COLO829 (cell line): ENCODE results near the gene ACSM6.

Source experiments
- DNase-seq: peaks from one replicate; pipeline ENCODE4 v3.0.0; 2012; ENCODE audit warnings: low spot score

The ACSM6 gene

GRCh38 chr10:95245425-95246055, 51.5 kb downstream of the ACSM6 start:
- no peak for DNase-seq

DNA sequence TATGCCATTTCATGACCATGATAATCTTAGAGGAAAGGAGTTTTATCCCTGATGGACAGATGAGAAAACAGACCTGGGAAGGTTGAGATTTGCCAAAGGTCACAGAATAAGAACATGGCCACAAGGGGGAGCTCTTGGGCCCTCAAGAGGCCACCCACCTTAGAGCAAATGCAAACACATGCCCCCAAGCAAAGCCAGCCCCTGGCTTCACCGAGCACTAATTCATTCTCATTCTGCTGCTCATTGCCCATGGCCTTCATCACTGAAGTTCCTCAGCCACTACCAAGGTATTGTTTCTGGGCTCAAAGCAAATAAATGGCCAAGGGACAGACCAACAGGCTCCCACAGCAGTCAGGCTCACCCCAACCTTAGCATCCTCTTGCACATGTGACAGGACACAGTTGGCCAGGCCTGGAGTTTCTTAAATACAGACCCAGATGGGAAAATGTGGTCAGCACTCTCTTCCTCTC, 52.6 kb downstream of the ACSM6 start:
- peak; percentile 37 for DNase-seq

- DNase-seq = no peak
Measured at GRCh38 chr10:95247200-95247880, 53.3 kb downstream of the ACSM6 start.

DNA sequence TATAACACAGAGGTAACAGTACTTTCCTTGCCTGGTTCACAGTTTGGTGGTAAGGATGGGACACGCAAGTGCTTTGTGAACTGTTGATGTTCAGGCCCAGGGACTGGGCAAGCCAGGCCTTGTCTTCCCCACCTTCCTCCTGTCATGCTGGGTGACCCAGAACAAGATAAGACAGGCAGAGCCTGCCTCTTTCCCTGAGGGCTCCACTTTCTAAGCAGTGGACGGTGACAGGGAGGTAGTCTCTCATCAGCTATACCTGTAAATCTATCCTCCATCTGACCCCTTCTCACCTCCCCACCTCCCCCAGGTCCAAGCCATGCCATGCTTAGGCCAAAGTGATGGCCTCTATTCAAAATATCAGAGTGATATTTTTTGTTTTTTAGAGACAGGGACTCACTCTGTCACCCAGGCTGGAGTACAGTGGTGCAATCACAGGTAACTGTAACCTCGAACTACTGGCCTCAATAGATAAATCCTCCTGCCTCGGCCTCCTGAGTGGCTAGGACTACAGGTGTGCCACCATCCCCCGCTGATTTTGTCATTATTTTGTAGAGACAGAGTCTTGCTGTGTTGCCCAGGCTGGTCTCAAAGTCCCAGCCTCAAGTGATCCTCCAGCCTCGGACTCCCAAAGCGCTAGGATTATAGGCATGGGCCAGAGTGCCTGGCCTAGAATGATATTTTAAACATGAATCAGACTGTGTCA, 54.0 kb downstream of the ACSM6 start:
- DNase-seq = no peak

- no peak for DNase-seq
Measured at GRCh38 chr10:95248989-95249388, 55.0 kb downstream of the ACSM6 start.

DNA sequence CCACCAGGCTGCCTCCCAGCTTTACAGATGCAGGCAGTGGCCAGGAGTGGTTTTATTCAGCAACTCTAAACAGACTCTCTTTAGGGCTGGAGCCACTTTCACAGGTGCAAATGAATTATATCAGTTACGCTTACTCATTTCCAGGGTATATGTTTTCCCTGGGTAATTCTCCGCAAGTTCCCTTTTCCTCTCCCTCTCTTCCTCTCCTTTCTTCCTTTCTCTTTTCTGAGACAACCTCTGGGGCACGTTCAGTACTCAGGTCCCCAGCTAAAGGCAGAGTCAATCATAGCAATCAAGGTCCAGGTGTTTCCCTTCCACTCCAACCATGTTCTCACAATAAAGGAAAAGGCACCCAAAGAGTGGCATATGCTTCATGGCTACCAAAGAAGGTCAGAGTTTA, 55.4 kb downstream of the ACSM6 start:
- no peak for DNase-seq

GRCh38 chr10:95250856-95251255, 56.8 kb downstream of the ACSM6 start:
- DNase-seq = no peak

- no peak for DNase-seq
Measured at GRCh38 chr10:95253007-95253406, 59.0 kb downstream of the ACSM6 start.

DNA sequence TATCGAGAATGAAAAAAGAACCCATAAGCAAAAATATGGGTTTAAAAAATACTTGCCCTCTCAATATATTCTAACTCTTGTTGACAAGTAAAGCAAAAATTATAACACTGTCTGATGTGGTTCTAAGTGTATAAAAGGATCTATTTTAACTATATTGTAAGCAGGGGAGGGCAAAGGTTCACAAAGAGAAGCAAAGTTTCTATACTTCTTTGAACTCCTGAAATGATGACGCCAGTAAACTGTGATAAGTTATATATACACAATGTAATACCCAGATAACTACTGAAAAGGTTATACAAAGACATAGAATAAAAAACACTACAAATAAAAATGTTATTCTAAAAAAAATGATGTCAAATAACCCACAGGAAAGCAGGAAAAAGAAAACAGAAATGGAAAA, 59.6 kb downstream of the ACSM6 start:
- DNase-seq = no peak

- no peak for DNase-seq
Measured at GRCh38 chr10:95254629-95255028, 60.6 kb downstream of the ACSM6 start.

- DNase-seq = no peak
Measured at GRCh38 chr10:95256268-95256667, 62.2 kb downstream of the ACSM6 start.

DNA sequence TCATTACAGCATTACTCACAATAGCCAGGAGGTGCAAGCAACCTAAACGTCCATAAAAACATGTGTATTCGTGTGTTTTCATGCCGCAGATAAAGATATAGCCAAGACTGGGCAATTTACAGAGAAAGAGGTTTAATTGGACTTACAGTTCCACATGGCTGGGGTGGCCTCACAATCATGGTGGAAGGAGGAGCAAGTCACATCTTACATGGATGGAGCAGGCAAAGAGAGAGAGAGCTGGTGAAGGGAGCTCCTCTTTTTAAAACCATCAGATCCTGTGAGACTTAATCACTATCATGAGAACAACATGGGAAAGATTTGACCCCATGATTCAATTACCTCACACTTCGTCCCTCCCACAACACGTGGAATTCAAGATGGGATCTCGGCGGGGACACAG, 63.8 kb downstream of the ACSM6 start:
- DNase-seq = no peak

- DNase-seq = no peak
Measured at GRCh38 chr10:95260397-95260881, 66.4 kb downstream of the ACSM6 start.

GRCh38 chr10:95260909-95261552, 67.0 kb downstream of the ACSM6 start:
- no peak for DNase-seq

DNA sequence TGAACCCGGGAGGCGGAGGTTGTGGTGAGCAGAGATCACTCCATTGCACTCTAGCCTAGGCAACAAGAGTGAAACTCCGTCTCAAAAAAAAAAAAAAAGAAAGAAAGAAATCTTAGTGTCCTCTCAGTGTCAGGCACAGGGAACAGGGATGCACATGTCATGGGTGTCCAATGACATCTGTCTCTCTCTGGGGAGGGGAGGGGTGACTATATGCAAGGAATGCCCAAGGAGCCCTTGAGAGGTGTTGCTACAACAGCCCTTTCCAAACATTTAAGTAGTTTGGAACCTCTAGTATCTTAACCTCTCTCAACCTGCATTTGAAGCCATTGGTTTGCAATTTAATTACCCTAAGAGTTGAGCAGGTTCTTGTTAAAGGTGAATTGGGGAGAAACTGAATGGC, 67.9 kb downstream of the ACSM6 start:
- no peak for DNase-seq

- no peak for DNase-seq
Measured at GRCh38 chr10:95262763-95263518, 68.9 kb downstream of the ACSM6 start.

DNA sequence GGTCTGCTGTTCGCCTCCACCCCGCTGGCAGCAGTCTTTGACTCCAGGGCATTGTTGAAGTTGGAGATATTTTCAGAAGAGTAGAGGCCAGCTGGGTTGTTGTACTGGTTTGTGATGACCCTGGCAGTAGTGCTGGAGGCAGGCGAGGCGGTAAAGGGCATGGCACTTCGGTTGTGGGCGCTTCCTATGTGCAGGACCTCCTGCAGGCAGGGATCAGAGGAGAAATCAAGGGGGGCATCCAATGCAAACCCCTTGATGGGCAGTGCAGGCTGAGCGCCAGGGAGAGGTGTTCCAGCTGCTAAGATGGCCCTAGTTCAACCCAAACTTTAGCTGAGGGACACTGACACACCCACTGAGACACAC, 69.8 kb downstream of the ACSM6 start:
- DNase-seq = no peak

- DNase-seq = no peak
Measured at GRCh38 chr10:95264227-95265051, 70.4 kb downstream of the ACSM6 start.

- no peak for DNase-seq
Measured at GRCh38 chr10:95265572-95265971, 71.5 kb downstream of the ACSM6 start.

- DNase-seq = no peak
Measured at GRCh38 chr10:95266674-95267095, 72.6 kb downstream of the ACSM6 start.

- no peak for DNase-seq
Measured at GRCh38 chr10:95267251-95267650, 73.2 kb downstream of the ACSM6 start.
